Astrocyte of the spinal cord (primary cell): ENCODE data around the gene CKAP5.
"Not testable (repeated sequence)": the region's sequence is repeated elsewhere in the genome, so short reads cannot be mapped to it uniquely, and the experiment has no call there.

Experiments used
- DNase-seq: peaks from one replicate; pipeline ENCODE4 v3.0.0; 2011; ENCODE audit warnings: low read depth, low spot score
- H3K4me3 ChIP-seq: 2 replicates; pipeline ENCODE4 v1.5.1; 2011; ENCODE audit warnings: low read depth, mild to moderate bottlenecking, low read length, moderate library complexity
- in situ Hi-C: cut with HindIII; loops from 2 replicates; pipeline ENCODE4 v1.10.0; 2017; ENCODE audit warnings: low sequenced_read_pairs
- TF ChIP-seq, protein P1 (sequence below): IDR thresholded peaks from 2 replicates; pipeline ENCODE4 v1.5.1; 2012; ENCODE audit warnings: low read depth, mild to moderate bottlenecking, low read length, inconsistent platforms

CKAP5 gene

DNA sequence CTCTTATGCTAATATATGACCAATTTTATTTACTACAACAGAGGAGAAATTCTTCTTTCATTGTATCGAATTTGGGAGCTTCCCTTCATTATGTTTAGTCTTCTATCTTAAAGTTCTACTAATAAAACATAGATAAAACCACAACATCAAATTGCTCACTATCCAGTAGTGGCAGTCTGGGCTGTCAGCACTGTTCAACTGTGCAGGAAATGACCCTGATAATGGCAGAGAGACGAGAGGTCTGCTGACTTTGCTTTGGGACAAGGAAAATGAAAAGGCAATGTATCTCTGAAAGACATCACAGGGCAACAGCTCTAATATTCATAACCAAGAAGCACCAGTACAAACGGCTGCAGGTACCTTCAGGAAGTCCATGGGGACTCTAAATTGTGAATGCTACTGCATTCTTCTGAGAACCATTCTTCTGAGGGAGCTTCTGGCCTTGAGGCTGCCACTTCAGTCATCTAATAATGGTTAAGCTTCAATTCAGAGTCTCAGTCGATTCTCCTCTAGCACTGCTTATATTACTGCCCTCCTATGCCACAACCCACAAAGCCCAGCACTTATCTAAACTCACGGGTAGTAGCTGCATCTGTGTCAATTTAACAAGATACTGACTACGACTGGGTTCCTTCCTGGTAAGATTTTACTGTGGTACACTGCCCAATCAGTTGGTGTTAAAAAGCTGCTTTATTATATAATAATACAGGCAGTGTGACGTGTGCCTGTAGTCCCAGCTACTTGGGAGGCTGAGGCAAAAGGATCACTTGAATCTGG lies 44.2 kb downstream of the CKAP5 start:
- no peak overlapping the region for H3K4me3 ChIP-seq
- DNase-seq = no peak
- TF ChIP-seq, protein P1, sequence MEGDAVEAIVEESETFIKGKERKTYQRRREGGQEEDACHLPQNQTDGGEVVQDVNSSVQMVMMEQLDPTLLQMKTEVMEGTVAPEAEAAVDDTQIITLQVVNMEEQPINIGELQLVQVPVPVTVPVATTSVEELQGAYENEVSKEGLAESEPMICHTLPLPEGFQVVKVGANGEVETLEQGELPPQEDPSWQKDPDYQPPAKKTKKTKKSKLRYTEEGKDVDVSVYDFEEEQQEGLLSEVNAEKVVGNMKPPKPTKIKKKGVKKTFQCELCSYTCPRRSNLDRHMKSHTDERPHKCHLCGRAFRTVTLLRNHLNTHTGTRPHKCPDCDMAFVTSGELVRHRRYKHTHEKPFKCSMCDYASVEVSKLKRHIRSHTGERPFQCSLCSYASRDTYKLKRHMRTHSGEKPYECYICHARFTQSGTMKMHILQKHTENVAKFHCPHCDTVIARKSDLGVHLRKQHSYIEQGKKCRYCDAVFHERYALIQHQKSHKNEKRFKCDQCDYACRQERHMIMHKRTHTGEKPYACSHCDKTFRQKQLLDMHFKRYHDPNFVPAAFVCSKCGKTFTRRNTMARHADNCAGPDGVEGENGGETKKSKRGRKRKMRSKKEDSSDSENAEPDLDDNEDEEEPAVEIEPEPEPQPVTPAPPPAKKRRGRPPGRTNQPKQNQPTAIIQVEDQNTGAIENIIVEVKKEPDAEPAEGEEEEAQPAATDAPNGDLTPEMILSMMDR = no peak
- in situ Hi-C loops = no loop called here

DNA sequence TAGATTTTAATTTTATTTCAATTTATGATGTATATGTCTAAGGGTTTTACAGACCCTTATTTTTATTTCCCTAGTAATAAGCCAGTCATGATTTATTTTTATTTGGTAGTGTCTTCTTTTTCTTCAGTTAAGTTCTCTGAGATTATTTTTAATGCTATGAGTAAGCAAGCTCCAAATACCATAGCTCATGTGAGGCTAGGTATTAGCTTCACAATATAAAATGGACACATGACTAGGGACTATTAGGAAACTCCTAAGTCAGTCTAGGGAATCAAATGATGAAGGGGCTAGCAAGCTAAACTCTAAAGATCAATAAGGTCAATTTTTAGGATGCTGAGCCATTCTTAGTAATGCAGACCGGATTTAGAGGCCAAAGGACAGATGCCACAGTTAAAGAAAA lies 45.9 kb downstream of the CKAP5 start:
- in situ Hi-C loops = no loop called here
- H3K4me3 ChIP-seq = no peak overlapping the region
- no peak for DNase-seq
- TF ChIP-seq, protein P1 = no peak

DNA sequence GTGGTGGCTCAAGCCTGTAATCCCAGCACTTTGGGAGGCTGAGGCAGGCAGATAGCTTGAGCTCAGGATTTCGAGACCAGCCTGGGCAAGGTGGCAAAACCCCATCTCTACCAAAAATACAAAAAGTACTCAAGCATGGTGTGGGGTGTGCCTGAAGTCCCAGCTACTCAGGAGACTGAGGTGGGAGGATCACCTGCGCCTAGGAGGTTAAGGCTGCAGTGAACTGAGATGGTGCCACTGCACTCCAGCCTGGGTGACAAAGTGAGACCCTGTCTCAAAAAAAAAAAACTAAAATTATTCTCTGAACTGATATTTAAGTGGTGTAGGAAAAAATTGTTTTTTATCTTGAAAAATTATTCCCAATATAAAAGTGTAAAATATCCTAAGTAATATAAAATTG lies 46.4 kb downstream of the CKAP5 start:
- DNase-seq, H3K4me3 ChIP-seq, in situ Hi-C loops: not testable (repeated sequence)

DNA sequence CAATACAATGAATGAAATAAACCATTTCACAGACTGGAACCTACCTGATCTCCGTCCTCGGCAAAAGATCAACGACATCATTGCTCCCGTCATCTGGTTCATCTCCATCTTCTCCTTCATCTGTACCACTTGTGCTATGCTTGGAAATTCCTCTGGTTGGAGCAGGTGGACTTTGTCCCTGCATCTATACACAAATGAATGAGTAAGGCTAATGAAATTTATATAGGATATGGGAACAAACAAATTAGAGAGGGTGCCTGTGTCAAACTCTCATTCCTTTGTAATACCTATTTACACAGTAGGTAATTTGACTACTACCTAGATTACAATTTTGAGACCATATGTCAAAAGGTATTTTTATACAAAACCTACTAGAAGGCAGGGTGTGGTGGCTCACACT lies 67.7 kb downstream of the CKAP5 start:
- no peak for DNase-seq
- TF ChIP-seq, protein P1 = no peak
- no peak overlapping the region for H3K4me3 ChIP-seq
- in situ Hi-C loops = no loop called here

DNA sequence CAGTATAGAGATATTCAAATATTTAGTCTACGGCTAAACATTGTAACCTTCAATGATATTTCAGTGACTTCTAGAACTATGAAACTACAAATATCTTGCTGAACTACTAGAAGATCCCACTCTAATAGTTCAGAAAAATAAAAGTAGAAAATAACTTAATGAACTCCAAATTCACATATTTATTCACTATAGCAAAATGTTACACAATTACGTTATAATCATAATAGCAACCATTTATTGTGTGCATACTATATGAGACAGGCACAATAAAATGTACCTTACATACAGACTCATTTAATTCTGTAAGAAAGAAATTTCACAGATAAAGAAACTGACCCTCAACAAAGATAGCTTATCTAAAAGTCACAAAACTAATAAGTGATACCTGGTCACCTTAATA lies 69.2 kb downstream of the CKAP5 start:
- in situ Hi-C loops = no loop called here
- DNase-seq = no peak
- TF ChIP-seq, protein P1 = no peak
- no peak overlapping the region for H3K4me3 ChIP-seq

DNA sequence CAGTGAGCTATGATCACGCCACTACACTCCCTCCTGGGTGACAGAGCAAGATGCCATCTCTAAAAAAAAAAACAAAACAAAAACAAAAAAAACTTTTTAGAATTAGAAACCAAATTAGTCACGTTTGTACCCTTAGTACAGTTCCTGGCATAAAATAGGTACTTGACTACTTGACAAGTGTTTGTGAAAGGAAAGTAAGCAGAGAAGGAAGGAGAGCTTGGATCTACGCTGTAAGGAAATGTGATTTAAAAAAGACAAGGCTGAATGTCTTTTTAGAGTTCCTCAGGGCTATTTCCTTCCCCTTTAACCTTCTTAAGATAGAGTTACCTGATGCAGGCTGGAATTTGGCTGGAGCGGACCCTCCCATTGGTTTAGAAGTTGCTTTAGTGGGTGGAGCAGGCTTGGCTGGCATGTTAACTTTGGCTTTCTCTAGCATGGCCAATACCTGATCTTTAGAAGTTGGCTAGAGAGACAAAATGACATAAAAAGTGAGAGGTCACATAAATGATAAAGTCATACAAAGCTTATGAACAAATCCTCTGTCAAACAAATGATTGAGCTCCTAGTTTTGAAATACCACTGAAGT lies 76.4 kb downstream of the CKAP5 start:
- in situ Hi-C loops = no loop called here
- no peak overlapping the region for H3K4me3 ChIP-seq
- no peak for DNase-seq
- TF ChIP-seq, protein P1 = no peak

DNA sequence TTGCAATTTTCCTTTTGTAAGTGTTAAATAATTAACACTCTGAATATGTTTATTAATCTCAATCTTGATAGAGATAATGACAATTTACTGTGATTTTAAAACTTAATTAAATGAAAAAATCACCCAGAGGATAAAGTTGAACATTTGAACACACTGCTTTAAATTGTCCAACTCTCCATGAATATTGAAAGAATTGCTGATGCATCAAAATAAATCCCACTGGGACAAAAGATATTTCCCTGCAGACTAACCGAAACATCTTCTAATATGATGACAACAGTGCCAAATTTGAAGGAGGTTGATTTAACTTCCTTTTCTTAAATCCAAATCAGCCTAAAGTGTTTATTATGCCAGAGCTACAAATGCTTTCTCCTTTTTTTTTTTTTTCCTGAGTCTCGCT lies 79.4 kb downstream of the CKAP5 start:
- DNase-seq = no peak
- TF ChIP-seq, protein P1 = no peak
- in situ Hi-C loops = no loop called here
- H3K4me3 ChIP-seq = no peak overlapping the region
